Activated CD8-positive, alpha-beta memory T cell treated with anti-CD3 and anti-CD28 coated beads, Interleukin-2, amount 50 U/mL, for 1 hour (primary cell): ENCODE measurements around the gene SYNPO2L.
"Not testable (repeated sequence)": the region's sequence is repeated elsewhere in the genome, so short reads cannot be mapped to it uniquely, and the experiment has no call there.

Experiments
- DNase-seq: peaks from one replicate; pipeline ENCODE4 v3.0.0-alpha.2; 2020; ENCODE audit errors: extremely low read depth

SYNPO2L gene

GRCh38 chr10:73623056-73623455 is 32.8 kb downstream of the SYNPO2L start:
- DNase-seq, result no peak

GRCh38 chr10:73620974-73621373 is 34.9 kb downstream of the SYNPO2L start:
- not testable (repeated sequence) for DNase-seq

GRCh38 chr10:73617143-73617542 is 38.7 kb downstream of the SYNPO2L start:
- not testable (repeated sequence) for DNase-seq

GRCh38 chr10:73614720-73615119 is 41.1 kb downstream of the SYNPO2L start:
- no peak for DNase-seq

- DNase-seq, result no peak
Measured at GRCh38 chr10:73609116-73609515, 46.7 kb downstream of the SYNPO2L start.

- DNase-seq, result no peak
Measured at GRCh38 chr10:73601486-73601921, 54.3 kb downstream of the SYNPO2L start.

GRCh38 chr10:73597346-73597745 is 58.5 kb downstream of the SYNPO2L start:
- DNase-seq, result no peak
